ENCODE measurements around the gene LIPN. TPM values are rescaled to one million over a fixed set of nuclear protein-coding genes. Genes with fewer than 3 reads are reported as not detected.

Gene LIPN
- total and polyA plus RNA-seq, 4 donors: 0.07 to 0.25 (median 0.09) TPM; not detected in 1

DNA sequence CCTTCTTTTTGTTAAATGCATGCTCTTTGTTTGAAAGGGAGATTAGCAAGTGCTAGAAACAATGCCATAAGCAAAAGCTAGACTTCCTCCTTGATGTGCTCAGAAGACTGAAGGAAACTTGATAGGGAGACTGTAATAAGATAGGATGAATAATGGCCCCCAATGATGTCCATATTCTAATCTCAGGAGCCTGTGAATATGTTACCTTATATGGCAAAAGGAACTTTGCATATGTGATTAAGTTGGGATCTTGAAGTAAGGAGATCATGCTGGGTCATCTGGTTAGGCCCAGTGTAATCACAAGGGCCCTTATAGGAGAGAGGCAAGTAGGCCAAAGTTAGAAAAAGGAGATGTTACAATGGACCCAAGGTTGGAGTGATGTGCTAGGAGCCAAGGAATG lies 29.1 kb downstream of the LIPN start:
- Histone ChIP-seq H3K4me1 (ENCODE audit: control insufficient read depth in 4 of 4, insufficient read depth in 4 of 4, low read length in 3 of 4) (peaks cover 2 to 8% (median 5%) of the 10 kb centered on the region in 4 donors), H3K9ac (ENCODE audit: low read depth in 1 of 2, low read length in 2 of 2) (no peak overlapping the region), H3K36me3 (ENCODE audit: control insufficient read depth in 4 of 4, insufficient read depth in 3 of 4, low read depth in 1 of 4, low read length in 3 of 4) (no peaks in the 10 kb centered on the region), H3K4me3 (ENCODE audit: low read depth in 1 of 3, low read length in 3 of 3) (no peak overlapping the region), H3K27ac (ENCODE audit: low read depth in 1 of 2, low read length in 2 of 2) (no peak overlapping the region), H3K9me3 (ENCODE audit: control insufficient read depth in 4 of 4, low read length in 3 of 4) (no peaks in the 10 kb centered on the region), H3K27me3 (ENCODE audit: control insufficient read depth in 4 of 4, insufficient read depth in 4 of 4, low read length in 3 of 4) (no peaks in the 10 kb centered on the region)
- no peak for DNase-seq (ENCODE audit: low spot score)
- TF ChIP-seq HNF4G (IDR thresholded peaks at IDR 0.05) (no peak), NR2F2 (IDR thresholded peaks at IDR 0.05) (no peak)

DNA sequence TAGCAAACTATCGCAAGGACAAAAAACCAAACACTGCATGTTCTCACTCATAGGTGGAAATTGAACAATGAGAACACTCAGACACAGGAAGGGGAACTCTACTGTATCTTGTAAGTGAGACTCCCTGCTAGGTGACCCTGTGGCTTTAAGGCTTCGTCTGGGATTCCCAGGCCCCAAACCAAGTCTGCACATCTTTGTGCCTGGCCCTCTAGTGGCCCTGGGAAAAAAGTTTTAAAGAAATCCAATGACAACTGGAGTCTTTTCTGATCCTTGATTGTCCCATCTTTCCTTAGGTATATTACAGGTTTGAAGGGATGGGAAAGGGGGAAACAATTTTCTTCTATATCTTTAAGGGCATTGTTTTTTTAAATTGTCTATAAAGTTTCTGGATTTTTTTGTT lies 32.1 kb downstream of the LIPN start:
- DNase-seq (ENCODE audit: low spot score): no peak
- no peak overlapping the region for H3K9ac ChIP-seq (ENCODE audit: low read depth in 1 of 2, low read length in 2 of 2)

More for the DNA sequence above, 32.1 kb downstream of the LIPN start:
- WGBS: 55% methylated on average over 2 of the region's 2 CpGs
- Histone ChIP-seq H3K4me3 (ENCODE audit: low read depth in 1 of 3, low read length in 3 of 3) (no peak overlapping the region), H3K9me3 (ENCODE audit: control insufficient read depth in 4 of 4, low read length in 3 of 4) (no peaks in the 10 kb centered on the region), H3K27me3 (ENCODE audit: control insufficient read depth in 4 of 4, insufficient read depth in 4 of 4, low read length in 3 of 4) (no peaks in the 10 kb centered on the region), H3K27ac (ENCODE audit: low read depth in 1 of 2, low read length in 2 of 2) (no peak overlapping the region), H3K36me3 (ENCODE audit: control insufficient read depth in 4 of 4, insufficient read depth in 3 of 4, low read depth in 1 of 4, low read length in 3 of 4) (no peaks in the 10 kb centered on the region), H3K4me1 (ENCODE audit: control insufficient read depth in 4 of 4, insufficient read depth in 4 of 4, low read length in 3 of 4) (peaks cover 2 to 8% (median 5%) of the 10 kb centered on the region in 4 donors)
- TF ChIP-seq, protein P1, sequence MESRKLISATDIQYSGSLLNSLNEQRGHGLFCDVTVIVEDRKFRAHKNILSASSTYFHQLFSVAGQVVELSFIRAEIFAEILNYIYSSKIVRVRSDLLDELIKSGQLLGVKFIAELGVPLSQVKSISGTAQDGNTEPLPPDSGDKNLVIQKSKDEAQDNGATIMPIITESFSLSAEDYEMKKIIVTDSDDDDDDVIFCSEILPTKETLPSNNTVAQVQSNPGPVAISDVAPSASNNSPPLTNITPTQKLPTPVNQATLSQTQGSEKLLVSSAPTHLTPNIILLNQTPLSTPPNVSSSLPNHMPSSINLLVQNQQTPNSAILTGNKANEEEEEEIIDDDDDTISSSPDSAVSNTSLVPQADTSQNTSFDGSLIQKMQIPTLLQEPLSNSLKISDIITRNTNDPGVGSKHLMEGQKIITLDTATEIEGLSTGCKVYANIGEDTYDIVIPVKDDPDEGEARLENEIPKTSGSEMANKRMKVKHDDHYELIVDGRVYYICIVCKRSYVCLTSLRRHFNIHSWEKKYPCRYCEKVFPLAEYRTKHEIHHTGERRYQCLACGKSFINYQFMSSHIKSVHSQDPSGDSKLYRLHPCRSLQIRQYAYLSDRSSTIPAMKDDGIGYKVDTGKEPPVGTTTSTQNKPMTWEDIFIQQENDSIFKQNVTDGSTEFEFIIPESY (IDR thresholded peaks at IDR 0.05): no peak
- no peak for TF ChIP-seq FOXA2 (IDR thresholded peaks at IDR 0.05)
- TF ChIP-seq, protein P2, sequence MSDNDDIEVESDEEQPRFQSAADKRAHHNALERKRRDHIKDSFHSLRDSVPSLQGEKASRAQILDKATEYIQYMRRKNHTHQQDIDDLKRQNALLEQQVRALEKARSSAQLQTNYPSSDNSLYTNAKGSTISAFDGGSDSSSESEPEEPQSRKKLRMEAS (IDR thresholded peaks at IDR 0.05): no peak
- TF ChIP-seq, protein P3, sequence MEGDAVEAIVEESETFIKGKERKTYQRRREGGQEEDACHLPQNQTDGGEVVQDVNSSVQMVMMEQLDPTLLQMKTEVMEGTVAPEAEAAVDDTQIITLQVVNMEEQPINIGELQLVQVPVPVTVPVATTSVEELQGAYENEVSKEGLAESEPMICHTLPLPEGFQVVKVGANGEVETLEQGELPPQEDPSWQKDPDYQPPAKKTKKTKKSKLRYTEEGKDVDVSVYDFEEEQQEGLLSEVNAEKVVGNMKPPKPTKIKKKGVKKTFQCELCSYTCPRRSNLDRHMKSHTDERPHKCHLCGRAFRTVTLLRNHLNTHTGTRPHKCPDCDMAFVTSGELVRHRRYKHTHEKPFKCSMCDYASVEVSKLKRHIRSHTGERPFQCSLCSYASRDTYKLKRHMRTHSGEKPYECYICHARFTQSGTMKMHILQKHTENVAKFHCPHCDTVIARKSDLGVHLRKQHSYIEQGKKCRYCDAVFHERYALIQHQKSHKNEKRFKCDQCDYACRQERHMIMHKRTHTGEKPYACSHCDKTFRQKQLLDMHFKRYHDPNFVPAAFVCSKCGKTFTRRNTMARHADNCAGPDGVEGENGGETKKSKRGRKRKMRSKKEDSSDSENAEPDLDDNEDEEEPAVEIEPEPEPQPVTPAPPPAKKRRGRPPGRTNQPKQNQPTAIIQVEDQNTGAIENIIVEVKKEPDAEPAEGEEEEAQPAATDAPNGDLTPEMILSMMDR (IDR thresholded peaks at IDR 0.05; ENCODE audit: low read depth, low read length, missing input control): peak; percentile 46
- peak in 1 of 2 donors; percentile 12 for TF ChIP-seq HNF4A (conservative IDR thresholded peaks at IDR 0.05)
- TF ChIP-seq NR2F2 (IDR thresholded peaks at IDR 0.05): no peak
- no peak for TF ChIP-seq RXRA (IDR thresholded peaks at IDR 0.05)
- no peak for TF ChIP-seq FOXA1 (IDR thresholded peaks at IDR 0.05)
- TF ChIP-seq YY1 (IDR thresholded peaks at IDR 0.05): no peak
- no peak for TF ChIP-seq GABPA (IDR thresholded peaks at IDR 0.05 in 1 of 2, conservative IDR thresholded peaks at IDR 0.05 in 1 of 2)
- TF ChIP-seq SP1 (IDR thresholded peaks at IDR 0.05): no peak
- no peak for TF ChIP-seq EGR1 (IDR thresholded peaks at IDR 0.05; ENCODE audit: low read depth in 2 of 2)
- TF ChIP-seq, protein P4, sequence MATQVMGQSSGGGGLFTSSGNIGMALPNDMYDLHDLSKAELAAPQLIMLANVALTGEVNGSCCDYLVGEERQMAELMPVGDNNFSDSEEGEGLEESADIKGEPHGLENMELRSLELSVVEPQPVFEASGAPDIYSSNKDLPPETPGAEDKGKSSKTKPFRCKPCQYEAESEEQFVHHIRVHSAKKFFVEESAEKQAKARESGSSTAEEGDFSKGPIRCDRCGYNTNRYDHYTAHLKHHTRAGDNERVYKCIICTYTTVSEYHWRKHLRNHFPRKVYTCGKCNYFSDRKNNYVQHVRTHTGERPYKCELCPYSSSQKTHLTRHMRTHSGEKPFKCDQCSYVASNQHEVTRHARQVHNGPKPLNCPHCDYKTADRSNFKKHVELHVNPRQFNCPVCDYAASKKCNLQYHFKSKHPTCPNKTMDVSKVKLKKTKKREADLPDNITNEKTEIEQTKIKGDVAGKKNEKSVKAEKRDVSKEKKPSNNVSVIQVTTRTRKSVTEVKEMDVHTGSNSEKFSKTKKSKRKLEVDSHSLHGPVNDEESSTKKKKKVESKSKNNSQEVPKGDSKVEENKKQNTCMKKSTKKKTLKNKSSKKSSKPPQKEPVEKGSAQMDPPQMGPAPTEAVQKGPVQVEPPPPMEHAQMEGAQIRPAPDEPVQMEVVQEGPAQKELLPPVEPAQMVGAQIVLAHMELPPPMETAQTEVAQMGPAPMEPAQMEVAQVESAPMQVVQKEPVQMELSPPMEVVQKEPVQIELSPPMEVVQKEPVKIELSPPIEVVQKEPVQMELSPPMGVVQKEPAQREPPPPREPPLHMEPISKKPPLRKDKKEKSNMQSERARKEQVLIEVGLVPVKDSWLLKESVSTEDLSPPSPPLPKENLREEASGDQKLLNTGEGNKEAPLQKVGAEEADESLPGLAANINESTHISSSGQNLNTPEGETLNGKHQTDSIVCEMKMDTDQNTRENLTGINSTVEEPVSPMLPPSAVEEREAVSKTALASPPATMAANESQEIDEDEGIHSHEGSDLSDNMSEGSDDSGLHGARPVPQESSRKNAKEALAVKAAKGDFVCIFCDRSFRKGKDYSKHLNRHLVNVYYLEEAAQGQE (IDR thresholded peaks at IDR 0.05): no peak
- TF ChIP-seq HNF4G (IDR thresholded peaks at IDR 0.05): no peak
- TF ChIP-seq, protein P5, sequence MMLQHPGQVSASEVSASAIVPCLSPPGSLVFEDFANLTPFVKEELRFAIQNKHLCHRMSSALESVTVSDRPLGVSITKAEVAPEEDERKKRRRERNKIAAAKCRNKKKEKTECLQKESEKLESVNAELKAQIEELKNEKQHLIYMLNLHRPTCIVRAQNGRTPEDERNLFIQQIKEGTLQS (IDR thresholded peaks at IDR 0.05): no peak
- no peak for TF ChIP-seq JUND (IDR thresholded peaks at IDR 0.05)
- no peak for TF ChIP-seq TAF1 (conservative IDR thresholded peaks at IDR 0.05)
- TF ChIP-seq RAD21 (IDR thresholded peaks at IDR 0.05): peak; percentile 69 to 80
